ENCODE data around the gene PLCB3. TPM values are rescaled to one million over a fixed set of nuclear protein-coding genes. Genes with fewer than 3 reads are reported as not detected.

The PLCB3 gene
- total RNA-seq, 1 donor from 2014 or later, result 8.1 TPM

- no peaks in the 10 kb centered on the region for H3K9me3 Mint-ChIP-seq
- H3K4me3 Mint-ChIP-seq, result no peak overlapping the region
- peaks cover 51% of the 10 kb centered on the region for H3K36me3 Mint-ChIP-seq (ENCODE audit: low read depth)
- POLR2A ChIA-PET, result no interaction called here
- peaks cover 17% of the 10 kb centered on the region for H3K4me1 Mint-ChIP-seq
- no peak for TF ChIP-seq CTCF (IDR thresholded peaks at IDR 0.05)
- no peaks in the 10 kb centered on the region for H3K27me3 Mint-ChIP-seq
- intact Hi-C loops (cut with micrococcal nuclease), result no loop called here
- H3K27ac Mint-ChIP-seq, result no peak overlapping the region
- CTCF ChIA-PET, result no interaction called here
- DNase-seq (no peak), ATAC-seq (ENCODE audit: low read depth) (no peak)
These were observed 31.1 kb upstream of the PLCB3 start for GRCh38 chr11:64220271-64220670.

- H3K4me1 Mint-ChIP-seq, result peaks cover 14% of the 10 kb centered on the region
- H3K9me3 Mint-ChIP-seq, result no peaks in the 10 kb centered on the region
- no peak for ATAC-seq (ENCODE audit: low read depth)
- intact Hi-C loops (cut with micrococcal nuclease), result no loop called here
- no peak overlapping the region for H3K4me3 Mint-ChIP-seq
- POLR2A ChIA-PET, result no interaction called here
- no peaks in the 10 kb centered on the region for H3K27me3 Mint-ChIP-seq
- CTCF ChIA-PET, result interaction anchor here (1.4 kb wide), 1 partner anchor 16 kb away, joined by 5 read pairs; no protein-coding TSS in a partner anchor
- H3K36me3 Mint-ChIP-seq (ENCODE audit: low read depth), result peaks cover 47% of the 10 kb centered on the region
- no peak for TF ChIP-seq CTCF (IDR thresholded peaks at IDR 0.05)
- DNase-seq, result no peak
- H3K27ac Mint-ChIP-seq, result no peak overlapping the region
These were observed 30.5 kb upstream of the PLCB3 start for GRCh38 chr11:64220798-64221197.

- H3K36me3 Mint-ChIP-seq (ENCODE audit: low read depth), result peaks cover 42% of the 10 kb centered on the region
- no peaks in the 10 kb centered on the region for H3K9me3 Mint-ChIP-seq
- H3K27ac Mint-ChIP-seq, result no peak overlapping the region
- ATAC-seq (ENCODE audit: low read depth) (no peak), DNase-seq (no peak)
- no peaks in the 10 kb centered on the region for H3K27me3 Mint-ChIP-seq
- no peak for TF ChIP-seq CTCF (IDR thresholded peaks at IDR 0.05)
- intact Hi-C loops (cut with micrococcal nuclease), result no loop called here
- H3K4me3 Mint-ChIP-seq, result no peak overlapping the region
- ChIA-PET CTCF (no interaction called here), POLR2A (interaction anchor here (0.7 to 12.7 kb wide), 4 partner anchors 14 to 1435 kb away, joined by 3 to 191 read pairs (median 4); partner anchors contain the start of genes FERMT3, FKBP2 and TMEM179B)
- peaks cover 21% of the 10 kb centered on the region for H3K4me1 Mint-ChIP-seq
These were observed 28.7 kb upstream of the PLCB3 start for GRCh38 chr11:64222651-64223000.

GRCh38 chr11:64223001-64223651 lies 28.2 kb upstream of the PLCB3 start:
- Mint-ChIP-seq H3K36me3 (ENCODE audit: low read depth) (peaks cover 40% of the 10 kb centered on the region), H3K27ac (no peak overlapping the region), H3K4me1 (peaks cover 24% of the 10 kb centered on the region), H3K27me3 (no peaks in the 10 kb centered on the region), H3K9me3 (no peaks in the 10 kb centered on the region), H3K4me3 (no peak overlapping the region)
- intact Hi-C loops (cut with micrococcal nuclease), result no loop called here
- CTCF ChIA-PET, result interaction anchor here (5.0 kb wide), 1 partner anchor 17 kb away, joined by 34 read pairs; the partner anchor contains the start of gene FERMT3
- no peak for TF ChIP-seq CTCF (IDR thresholded peaks at IDR 0.05)
- POLR2A ChIA-PET, result interaction anchor here (0.7 to 12.7 kb wide), 7 partner anchors 14 to 1436 kb away, joined by 3 to 191 read pairs (median 4); partner anchors contain the start of genes FERMT3, FKBP2, STIP1 and TMEM179B
- ATAC-seq (ENCODE audit: low read depth) (no peak), DNase-seq (no peak)

- no peak for TF ChIP-seq CTCF (IDR thresholded peaks at IDR 0.05)
- ChIA-PET POLR2A (interaction anchor here (0.6 to 12.7 kb wide), 8 partner anchors 8 to 548 kb away, joined by 3 to 191 read pairs (median 4); partner anchors contain the start of genes FERMT3, FKBP2, STIP1 and VEGFB), CTCF (interaction anchor here (1.6 to 5.0 kb wide), 2 partner anchors 12 to 18 kb away, joined by 3 to 34 read pairs; partner anchors contain the start of gene FERMT3)
- H3K36me3 Mint-ChIP-seq (ENCODE audit: low read depth), result peaks cover 29% of the 10 kb centered on the region
- DNase-seq (no peak), ATAC-seq (ENCODE audit: low read depth) (no peak)
- H3K27ac Mint-ChIP-seq, result peak overlapping the region; percentile 79
- H3K4me1 Mint-ChIP-seq, result peaks cover 29% of the 10 kb centered on the region
- no peaks in the 10 kb centered on the region for H3K9me3 Mint-ChIP-seq
- no peaks in the 10 kb centered on the region for H3K27me3 Mint-ChIP-seq
- peak overlapping the region; percentile 87 for H3K4me3 Mint-ChIP-seq
- intact Hi-C loops (cut with micrococcal nuclease), result no loop called here
These were observed 27.0 kb upstream of the PLCB3 start for GRCh38 chr11:64224151-64224890.
